Stimulated activated CD4-positive, alpha-beta T cell treated with anti-CD3 and anti-CD28 coated beads, Interleukin-2, amount 100 ng/mL, for 4 hours (primary cell): ENCODE data around the gene ARHGAP6.

Experiments
- DNase-seq: peaks from one replicate; pipeline ENCODE4 v3.0.0-alpha.2; 2020; ENCODE audit warnings: low read depth

The ARHGAP6 gene

GRCh38 chrX:11429538-11430085, 236.1 kb downstream of the ARHGAP6 start:
- no peak for DNase-seq

DNA sequence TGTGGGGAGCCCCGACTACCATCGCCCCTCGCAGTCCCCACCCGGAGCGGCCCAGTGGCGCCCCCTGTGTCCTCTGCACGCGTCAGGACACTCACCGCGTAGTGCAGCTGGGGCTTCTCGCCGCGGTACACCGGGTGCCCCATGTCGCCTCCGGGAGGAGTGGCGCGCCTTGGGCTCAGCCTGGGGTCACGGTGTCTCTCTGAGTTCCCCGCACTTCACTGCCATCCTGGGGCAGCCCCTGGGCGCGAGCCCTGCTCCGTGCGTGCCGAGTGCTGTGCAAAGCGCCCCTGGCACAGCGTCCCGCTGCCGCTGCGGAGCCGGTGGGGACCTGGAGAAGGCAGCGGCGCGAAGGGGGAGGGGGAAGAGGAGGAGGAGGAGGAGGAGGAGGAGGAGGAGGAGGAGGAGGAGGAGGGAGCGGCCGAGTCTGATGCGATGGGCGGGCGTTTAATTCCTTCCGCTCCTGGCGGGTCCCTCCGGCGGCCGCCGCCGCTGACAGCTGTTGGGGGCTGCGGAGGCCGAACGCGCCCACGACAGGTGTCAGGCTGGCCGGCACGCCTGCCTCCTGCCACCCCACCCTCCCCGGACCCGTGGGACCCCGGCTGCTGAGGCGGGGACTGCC, 238.2 kb downstream of the ARHGAP6 start:
- no peak for DNase-seq

DNA sequence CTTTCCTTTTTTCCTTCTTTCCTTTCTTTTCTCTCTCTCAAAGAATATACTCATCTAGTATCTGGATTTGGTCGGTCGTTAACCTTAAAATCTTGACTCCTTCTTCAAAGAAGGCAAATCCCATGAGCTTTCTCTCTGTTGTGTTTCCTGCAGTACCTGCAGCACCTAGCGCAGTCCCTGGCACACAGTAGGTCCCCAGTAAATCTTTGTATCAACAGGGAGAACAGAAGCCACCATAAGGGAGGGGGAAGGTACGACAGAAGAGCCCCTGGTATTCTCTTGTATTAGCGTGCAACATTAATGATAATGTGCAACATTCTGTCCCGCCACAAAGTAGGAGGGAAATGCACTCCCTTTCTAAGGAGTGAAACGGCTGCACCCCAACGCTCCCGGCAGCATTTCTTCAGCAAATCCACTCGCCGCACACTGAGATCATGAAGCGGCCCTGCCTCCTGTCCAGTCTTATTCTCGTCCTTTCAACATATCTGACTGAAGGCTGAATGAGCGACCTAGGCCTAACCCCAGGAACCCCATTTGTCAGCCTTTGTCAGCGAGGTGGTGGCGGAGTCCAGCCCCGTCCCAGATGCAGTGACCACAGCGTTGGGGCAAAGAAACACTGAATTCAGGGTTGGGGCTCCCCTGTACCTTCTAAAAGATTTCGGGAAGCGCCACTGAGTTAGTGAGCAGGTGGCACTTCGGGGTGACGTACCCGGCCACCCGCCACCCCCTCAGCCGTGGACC, 238.8 kb downstream of the ARHGAP6 start:
- DNase-seq, result no peak

DNA sequence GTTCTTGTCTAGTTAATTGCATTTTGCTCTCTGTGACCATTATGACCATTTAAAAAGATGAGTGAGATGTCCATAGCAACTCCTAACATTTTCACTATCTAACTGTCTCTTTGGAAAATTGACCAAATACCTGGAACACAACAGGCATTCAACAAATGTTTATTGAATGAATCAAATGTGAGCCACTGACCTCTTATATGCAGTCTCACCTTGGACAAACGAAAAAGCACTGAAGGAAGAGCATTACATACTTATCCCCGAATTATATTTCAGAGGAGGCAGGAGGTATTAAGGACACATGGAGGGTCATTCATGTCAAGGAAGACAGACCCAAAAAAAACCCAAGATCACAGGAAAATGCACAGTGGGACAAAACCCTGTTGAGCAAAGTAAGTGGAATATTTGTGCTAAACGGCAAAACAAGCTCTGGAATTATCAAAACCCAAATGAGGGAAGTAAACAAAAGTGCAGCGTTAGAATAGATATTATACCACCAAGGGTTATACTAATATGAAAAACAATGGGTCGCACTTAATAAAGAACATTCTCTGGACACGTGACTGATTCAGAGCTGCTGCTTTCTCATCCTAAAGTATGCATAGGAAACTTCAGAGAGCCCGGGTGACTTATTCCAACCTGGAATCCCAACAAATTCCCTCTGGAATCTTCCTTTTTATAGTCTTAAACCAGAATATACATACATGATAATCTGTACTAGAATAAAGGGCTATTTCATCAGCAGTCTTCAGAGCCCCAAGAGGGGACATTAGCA, 240.6 kb downstream of the ARHGAP6 start:
- no peak for DNase-seq

DNA sequence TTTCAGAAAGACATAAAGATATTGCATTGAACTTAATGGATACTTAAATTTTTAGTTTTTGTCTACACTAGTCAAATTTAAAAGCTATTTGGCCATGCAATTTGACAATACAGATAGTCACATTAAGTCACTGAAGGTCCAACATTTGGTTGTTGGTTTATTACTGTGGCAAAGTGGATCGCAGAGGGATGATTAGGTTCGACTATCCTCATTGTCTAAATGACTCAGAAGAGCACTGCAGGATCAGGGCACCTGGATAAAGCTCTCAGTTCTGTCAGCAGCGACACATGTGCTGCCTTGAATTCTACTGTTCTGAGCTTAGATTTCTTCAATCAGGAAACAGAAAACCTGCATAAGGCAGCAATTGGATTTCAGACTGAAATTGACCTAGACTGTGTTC, 241.8 kb downstream of the ARHGAP6 start:
- DNase-seq, result no peak

DNA sequence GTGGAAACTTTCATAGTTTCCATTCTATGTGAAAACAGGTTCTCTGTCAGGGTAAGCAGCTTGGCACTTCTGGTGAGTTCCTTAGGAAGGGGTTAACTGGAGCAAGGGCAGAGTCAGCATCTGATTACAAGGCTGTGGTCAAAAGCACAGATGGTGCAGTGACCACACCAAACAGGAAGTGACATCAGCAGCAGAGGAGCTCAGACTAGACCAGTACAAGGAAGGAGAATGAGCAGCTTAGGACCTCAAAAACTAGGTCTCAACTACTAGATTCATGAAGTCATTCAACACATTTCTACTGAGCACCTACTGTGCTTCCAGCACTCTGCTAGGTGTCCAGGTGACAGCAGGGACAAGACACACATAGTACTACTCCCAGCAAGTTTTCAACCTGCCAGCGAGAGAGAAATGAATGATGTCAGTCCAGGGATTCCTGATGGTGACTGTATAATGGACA, 242.3 kb downstream of the ARHGAP6 start:
- no peak for DNase-seq

GRCh38 chrX:11422525-11422857, 243.2 kb downstream of the ARHGAP6 start:
- no peak for DNase-seq

- DNase-seq, result no peak
Measured at GRCh38 chrX:11421805-11422524, 243.8 kb downstream of the ARHGAP6 start.

DNA sequence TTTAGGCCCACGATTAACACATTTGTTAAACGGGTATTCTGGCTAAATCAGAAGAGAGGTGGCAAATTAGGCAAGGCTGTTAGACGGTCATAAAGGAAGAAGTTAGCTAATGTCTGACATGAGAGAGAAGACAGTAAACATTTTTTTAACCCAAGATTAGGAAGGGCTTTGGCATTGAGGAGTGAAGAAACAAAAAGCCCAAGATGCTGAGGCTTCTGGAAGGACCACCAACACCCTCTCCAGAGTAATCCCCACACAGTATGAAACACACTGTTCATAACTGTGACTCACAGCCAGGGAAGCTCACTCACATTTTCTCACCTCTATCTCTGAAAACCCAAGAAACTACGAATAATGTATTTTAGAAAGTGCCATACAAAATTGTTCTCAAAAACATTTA, 244.9 kb downstream of the ARHGAP6 start:
- DNase-seq, result no peak

DNA sequence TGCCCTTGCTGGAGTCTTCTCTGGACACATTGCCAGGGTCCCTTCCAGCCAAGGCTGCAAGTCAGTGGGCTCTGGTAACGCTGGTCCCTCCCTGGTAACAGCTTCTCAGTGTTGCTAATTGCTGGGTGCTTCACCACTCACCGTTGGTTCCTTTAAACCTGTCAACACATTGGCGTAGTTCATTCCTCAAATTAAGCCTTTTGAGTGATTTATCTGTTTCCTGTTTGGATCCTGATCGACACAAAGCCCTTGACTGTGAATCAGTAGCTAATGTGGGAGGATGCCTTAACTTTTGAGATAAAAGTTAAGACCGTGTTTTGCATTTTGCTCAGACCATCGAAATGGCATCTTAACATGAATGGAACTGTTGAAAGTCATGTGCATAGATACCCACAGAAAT, 246.6 kb downstream of the ARHGAP6 start:
- DNase-seq, result no peak

DNA sequence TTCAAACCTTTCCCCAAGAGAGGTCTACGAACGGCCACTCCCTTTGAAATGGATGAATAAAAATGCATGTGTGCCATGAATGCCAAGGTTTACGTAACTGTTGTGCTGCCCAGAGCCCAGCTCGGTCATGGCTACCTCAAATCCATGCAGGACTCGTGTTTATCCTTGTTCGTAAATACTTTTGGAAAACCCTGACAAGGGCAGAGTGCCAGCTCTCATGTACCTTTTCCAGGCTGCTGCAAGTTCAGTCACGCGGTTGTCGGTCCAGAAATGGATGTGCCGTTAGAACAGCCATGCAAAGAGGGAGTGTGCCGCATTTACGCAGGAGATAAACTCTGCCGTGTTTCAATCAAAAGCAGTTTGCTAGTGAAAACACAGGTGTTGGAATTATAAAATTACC, 249.1 kb downstream of the ARHGAP6 start:
- DNase-seq, result no peak

- DNase-seq, result no peak
Measured at GRCh38 chrX:11414091-11414490, 251.6 kb downstream of the ARHGAP6 start.

DNA sequence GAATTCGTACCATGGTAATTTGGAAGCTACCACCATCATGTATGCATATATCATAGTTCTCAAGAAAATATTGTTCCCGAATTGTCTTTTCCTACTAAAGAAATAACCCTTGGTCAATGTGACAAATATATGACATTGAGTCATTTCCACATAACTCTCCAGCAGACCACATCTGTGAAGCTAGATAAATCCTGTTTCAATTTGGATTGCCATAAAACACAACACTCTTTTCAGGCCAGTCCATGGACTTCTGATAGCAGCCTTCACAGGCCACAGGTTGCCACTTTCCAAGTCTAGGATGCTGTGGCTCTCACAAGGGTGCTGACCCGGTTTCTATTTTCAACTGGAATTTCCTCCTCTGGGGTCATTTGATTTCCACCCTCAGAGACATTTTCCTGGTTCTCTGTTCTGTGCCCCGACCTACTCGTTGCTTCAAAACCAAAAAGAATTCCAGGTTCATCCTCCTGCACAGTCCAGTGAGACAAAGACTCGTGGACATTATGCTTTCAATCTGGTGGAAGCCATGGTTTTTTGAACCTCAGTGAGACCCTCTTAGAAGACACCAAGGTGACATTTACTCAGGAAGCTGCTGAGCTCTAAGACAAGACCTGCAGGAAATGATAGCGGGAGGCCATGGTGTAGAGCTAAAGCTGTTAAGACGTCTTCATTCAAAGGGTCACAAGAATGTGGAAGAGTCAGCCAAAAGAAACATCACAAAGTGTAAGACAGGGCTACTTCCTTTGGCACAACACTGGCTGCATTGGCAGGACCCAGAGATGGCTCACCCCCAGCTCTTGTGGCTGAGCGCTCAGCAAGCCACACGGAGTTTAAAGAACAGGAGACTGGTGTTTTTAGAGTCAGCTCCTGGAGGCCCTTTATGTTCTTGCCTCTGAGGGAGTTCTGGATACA, 252.8 kb downstream of the ARHGAP6 start:
- no peak for DNase-seq

- DNase-seq, result no peak
Measured at GRCh38 chrX:11409957-11410356, 255.8 kb downstream of the ARHGAP6 start.

DNA sequence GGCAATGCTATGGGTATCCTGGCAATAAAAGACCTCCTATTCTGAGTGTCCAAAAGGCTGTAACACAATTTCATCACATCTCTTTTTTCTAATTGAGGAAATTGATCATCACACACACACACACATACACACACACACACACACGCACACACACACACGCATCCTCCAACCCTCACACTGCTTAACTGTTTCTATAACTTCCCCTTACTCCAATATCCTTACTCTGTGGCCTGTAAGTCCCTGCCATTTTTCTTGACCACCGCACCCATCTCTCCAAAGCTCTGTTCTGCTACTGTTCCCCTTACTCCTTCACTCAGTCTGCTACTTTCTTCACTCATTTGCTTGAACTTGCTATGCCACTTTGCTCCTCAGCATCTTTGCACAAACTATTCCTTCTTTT, 256.9 kb downstream of the ARHGAP6 start:
- no peak for DNase-seq

DNA sequence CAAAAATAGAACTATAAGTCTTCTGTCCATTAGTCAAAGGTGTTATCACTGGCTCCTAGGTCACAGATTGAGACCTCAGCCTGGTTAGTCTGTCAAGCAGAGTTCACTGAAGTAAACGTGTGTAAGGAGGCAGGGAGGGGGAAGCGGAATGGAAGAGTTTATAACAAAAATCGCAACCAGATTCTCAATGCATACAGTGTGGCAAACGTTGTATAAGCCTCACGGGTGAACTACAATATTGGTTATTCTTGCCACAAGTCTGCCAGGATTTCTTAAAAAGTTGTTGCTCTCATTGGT, 257.7 kb downstream of the ARHGAP6 start:
- no peak for DNase-seq

- DNase-seq, result no peak
Measured at GRCh38 chrX:11407331-11408108, 258.2 kb downstream of the ARHGAP6 start.

GRCh38 chrX:11406109-11406765, 259.5 kb downstream of the ARHGAP6 start:
- no peak for DNase-seq

- DNase-seq, result no peak
Measured at GRCh38 chrX:11403631-11404030, 262.1 kb downstream of the ARHGAP6 start.

DNA sequence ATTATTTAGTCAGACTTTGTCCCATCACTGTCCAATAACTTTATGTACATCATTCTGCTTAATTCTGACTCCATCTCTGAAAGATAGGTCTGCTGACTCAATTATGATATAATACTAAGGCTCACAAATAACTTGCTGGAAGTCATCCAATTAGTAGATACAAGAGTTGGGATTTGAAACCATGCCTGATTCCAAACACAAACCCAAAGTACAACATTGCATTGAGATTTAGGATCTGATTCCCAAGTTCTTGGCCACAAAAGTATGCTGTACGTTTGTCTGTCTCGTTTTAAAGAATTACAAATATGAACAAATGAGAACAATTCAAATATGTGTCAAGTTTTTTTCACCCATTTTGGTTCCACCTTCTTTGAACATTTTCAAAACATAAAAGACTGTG, 263.8 kb downstream of the ARHGAP6 start:
- no peak for DNase-seq
